ENCODE measurements around the gene WBP4.

WBP4 gene

GRCh38 chr13:41018602-41018948, 42.7 kb upstream of the WBP4 start:
- no peak for DNase-seq (ENCODE audit: low spot score)
- H3K27ac ChIP-seq, result no peak overlapping the region
- ChIA-PET CTCF (interaction anchor here (0.7 kb wide), 1 partner anchor 30 kb away, joined by 3 read pairs; no protein-coding TSS in a partner anchor), POLR2A (ENCODE audit: low non-redundant PET) (no interaction called here)
- TF ChIP-seq CTCF (conservative IDR thresholded peaks at IDR 0.05; ENCODE audit: low read depth), result no peak

- ChIA-PET POLR2A (ENCODE audit: low non-redundant PET) (no interaction called here), CTCF (interaction anchor here (0.7 kb wide), 1 partner anchor 31 kb away, joined by 3 read pairs; no protein-coding TSS in a partner anchor)
- H3K27ac ChIP-seq, result no peak within 1 kb of the TSS
- no peak for TF ChIP-seq CTCF (conservative IDR thresholded peaks at IDR 0.05; ENCODE audit: low read depth)
- peak; percentile 78 for DNase-seq (ENCODE audit: low spot score)
Observed at GRCh38 chr13:41019011-41019487, 42.3 kb upstream of the WBP4 start, which contains the start of gene ELF1. TSS of gene ELF1 (minus strand) at chr13:41019316. CDS start at chr13:40982054, 37,262 bp downstream.

DNA sequence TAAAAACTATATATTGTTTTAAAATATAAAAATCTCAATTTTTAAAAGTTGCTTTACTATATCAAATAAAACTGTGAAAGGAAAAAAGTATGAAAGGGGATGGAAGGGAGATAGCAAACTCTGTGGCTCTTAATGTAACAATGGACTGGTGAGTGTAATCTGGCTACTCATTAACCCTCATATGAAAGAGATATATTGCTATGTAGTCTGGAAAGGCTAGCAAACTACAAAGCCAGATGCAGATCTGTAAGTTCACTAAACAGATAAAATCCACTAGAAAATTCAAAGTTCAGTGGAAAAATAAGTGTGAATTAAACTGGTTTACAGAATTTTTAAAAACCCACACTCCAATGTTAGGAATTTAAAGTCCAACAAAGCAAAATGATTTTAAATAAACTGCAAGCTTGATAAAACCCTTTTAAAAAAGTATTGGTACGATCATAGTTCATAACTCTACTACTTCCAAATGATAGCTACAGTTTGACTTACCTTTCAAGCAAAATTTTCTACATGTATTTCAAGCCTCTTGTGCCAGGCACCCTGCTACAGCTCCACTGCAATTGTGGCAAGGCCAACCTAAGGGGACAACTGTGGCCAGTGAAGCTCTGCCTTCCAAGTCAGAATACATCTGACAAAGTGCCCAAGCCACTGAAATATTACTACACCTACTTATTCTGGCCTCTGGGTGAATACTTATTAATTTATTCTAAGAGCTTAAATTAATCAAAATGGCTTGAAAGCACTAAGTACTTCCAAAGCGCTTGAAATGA, 41.5 kb upstream of the WBP4 start:
- H3K27ac ChIP-seq, result no peak overlapping the region
- CTCF ChIA-PET, result no interaction called here
- no peak for DNase-seq (ENCODE audit: low spot score)
- POLR2A ChIA-PET (ENCODE audit: low non-redundant PET), result no interaction called here
- no peak for TF ChIP-seq CTCF (conservative IDR thresholded peaks at IDR 0.05; ENCODE audit: low read depth)

DNA sequence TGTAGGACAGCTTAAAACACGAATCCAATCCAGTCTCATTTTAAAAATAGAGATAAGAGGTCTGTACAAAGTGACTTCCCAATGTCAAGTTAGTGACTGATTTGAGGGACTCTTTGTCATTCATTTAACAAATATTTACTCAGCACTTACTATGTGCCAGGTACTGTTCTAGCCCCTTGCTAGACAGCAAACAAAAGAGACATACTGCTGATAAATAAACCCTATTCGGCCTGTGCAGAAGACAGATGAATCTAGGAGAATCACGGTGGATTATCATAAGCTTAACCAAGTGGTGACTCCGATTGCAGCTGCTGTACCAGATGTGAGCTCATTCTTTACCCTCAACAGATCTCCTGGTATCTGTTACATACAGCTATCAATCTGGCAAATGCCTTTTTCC, 35.8 kb upstream of the WBP4 start:
- no peak for TF ChIP-seq CTCF (conservative IDR thresholded peaks at IDR 0.05; ENCODE audit: low read depth)
- ChIA-PET POLR2A (ENCODE audit: low non-redundant PET) (no interaction called here), CTCF (no interaction called here)
- DNase-seq (ENCODE audit: low spot score), result no peak
- H3K27ac ChIP-seq, result no peak overlapping the region

DNA sequence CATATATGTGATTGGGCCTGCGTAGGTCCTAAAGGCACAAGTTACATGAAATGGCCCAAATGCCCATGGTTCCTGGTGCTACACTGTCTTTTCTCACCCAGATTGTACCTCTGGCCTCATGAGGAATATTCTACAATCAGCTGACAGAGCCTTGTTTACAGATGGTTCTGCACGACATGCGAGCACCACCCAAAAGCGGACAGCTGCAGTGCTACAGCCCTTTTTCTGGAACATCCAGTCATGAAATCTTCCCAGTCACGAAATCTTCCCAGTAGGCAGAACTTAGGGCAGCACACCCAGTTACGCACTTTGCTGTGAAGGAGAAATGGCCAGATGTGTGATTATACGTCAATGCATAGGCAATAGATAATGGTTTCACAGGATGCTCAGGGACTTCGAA, 34.5 kb upstream of the WBP4 start:
- no peak for TF ChIP-seq CTCF (conservative IDR thresholded peaks at IDR 0.05; ENCODE audit: low read depth)
- ChIA-PET CTCF (no interaction called here), POLR2A (ENCODE audit: low non-redundant PET) (no interaction called here)
- DNase-seq (ENCODE audit: low spot score), result no peak
- H3K27ac ChIP-seq, result no peak overlapping the region

- no peak overlapping the region for H3K27ac ChIP-seq
- POLR2A ChIA-PET (ENCODE audit: low non-redundant PET), result no interaction called here
- CTCF ChIA-PET, result no interaction called here
- no peak for DNase-seq (ENCODE audit: low spot score)
- TF ChIP-seq CTCF (conservative IDR thresholded peaks at IDR 0.05; ENCODE audit: low read depth), result no peak
Observed at GRCh38 chr13:41028051-41028450, 33.3 kb upstream of the WBP4 start.

All from RWPE1 (cell line).